ENCODE measurements around the gene GLIS1.

Gene GLIS1

DNA sequence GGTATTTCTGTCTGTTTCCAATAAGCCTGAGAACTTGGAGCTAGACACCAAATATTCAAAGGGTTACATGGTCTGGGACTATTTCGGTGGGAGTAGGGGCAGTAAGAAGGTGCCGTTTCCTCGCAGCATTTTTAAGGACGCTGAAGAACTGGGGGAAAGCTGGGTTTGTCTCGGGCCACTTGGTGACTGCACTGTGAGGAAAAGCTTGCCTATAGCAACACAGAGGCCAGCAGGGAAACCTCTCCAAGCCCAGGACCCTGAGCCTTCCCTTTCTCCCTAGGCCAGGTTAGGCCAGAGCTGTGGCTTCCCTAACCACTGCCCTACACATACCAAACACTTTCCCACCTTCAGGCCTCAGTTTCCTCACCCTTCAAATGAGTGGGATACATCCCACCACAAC lies 3.3 kb downstream of the GLIS1 start:
- FAIRE-seq: no peak

DNA sequence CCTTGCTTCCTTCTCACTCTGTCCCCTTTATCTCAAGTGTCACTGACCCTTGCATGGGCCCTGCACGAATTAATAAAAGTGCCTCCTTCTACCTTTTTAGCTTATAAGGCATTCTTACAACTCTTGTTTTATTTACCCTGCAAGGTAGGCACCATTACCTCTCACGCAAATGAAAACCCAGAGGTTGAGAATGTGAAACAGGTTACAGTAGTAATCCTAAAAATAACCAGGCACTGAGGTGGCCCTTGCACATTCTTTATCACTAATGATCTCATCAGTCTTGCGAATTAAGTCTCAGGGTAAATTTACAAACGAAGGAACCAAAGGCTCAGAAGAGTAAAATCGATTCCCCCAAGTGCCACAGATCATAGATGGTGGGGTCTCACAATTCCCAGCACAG lies 3.7 kb downstream of the GLIS1 start:
- FAIRE-seq: no peak

DNA sequence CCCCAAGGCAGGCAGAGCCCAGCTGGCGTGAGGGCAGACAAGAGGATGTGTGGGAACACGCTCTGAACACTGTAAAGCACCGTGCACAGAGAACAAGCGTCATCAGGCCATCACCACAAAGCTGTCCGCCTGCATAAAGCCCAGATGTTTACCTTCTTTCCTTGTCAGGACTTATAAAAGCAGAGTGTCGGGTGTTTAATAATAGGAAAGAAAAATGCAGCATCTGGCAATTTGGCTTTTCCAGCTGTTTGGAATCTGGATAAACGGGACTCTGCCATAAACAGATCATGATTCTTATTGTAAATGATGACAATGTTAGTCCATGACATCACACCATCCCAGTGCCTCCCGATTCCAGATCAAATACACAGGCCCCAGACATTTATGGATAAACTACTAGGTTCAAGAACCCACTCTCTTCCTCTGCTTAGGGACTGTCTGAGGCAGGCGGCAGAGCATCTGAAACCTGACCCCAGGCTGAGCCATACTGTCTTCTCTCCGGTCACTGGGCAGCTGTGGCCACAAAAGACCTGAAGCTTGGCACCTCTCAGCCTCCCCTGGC lies 4.2 kb downstream of the GLIS1 start:
- no peak for FAIRE-seq

DNA sequence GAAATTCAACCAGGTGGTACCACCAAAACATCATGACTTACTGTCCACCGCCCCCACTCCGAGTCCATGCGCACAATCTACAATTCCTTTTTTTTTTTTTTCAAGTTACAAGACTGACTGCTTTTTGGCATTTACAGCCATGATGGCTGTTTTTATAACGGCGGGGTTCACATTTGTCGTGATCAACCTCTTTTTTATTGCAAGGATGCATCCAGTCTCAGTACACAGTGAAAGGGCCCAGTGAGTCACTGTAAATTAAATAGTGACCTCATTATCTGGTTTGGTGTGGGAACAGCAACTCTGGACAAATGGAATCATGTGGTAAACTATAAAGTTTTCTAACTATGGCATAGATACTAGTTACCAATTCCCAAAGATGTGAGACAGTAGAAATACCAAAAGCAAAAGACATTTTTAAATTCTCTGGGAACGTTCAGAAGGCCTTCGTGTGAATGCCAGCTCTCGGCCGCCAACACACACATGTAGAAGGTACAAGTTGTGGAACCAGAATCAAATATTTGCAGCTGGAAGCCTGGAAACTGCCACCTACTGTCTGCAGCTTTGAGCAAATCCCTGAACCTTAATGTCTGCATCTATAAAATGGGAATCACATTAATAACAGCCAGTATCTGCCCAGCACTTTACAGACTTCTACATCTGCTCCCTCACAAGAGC lies 4.9 kb downstream of the GLIS1 start:
- FAIRE-seq: no peak

DNA sequence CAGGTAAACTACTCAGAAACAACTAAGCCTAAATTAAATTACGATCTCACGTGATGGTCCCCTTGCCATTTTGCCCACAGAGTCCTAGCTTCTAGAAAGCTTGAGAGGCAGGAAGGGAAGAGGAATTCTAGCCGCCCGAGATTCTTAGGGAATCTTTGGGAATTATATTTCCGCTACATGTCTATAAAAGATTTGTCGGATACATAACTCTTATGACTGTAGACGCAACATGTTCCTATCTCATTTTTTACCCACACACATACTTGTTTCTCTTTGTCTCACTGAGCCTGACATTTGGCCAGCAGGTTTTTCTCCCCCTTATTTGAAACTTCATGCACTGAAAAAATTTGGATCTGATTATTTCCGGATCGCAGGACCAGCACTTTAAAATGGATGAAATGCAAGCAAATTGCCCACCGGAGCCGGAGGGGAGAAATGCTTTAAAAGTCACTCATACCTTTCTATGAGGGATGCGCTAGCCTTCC lies 5.5 kb downstream of the GLIS1 start:
- FAIRE-seq: no peak

DNA sequence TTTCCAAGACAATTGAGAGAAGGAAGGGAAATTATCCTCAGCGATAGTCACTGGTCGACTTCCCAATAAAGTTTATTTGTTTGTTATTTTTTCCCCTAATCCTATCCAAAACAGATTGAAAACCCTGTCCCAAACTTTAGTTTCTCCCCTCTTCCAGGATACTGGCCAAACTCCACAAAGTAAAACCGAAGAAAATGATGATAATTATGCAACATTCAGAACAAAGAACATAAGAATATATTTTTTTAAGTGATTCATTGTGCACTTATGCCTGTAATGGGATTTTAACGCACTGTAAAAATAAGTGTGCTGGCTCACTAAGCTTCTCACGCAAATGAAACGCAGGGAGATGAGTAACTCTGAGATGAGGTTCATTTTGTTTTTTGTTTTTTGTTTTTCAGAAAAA lies 6.0 kb downstream of the GLIS1 start:
- FAIRE-seq: no peak

DNA sequence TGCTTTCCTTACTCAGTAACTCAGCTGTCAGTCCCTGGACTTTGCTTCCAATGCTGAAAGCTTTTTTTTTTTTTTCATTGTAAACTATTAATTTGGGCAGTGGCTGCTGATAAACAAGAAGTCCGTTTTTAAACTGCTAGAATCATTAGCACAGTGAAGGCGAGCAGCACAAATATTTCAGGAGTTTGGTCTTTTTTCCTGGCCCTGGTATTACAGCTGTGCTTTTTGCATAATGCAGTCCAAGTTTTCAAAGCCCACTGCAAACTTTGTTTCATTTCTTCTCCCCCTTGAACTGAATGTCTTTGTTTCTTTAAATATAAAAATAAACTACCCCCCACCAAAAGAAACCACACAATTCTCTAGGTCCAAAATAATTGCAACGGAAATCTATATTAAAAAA lies 6.6 kb downstream of the GLIS1 start:
- no peak for FAIRE-seq

DNA sequence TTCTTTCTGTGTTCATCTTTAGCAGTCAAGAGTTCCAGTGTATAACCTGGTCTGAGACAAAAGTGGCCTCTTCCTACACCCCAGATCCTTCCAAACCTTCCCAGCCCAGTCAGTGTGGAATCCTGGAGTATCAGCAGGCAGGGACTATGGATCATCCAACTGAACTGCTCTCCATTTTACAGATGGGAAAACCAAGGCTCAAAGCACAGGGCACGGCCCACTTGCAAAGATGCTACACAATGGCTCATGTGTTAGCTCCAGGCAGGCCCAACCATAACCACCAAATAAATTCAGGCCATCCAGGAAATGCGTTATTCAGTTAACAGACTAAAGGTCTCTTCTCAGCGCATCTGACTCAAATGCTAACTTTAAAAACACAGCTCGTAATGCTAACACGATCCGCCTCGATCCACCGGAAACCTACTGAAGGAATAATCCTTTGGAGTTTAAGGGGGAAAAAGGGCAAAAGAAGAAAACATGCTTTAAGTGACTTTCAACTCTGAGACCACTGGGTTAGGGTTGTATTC lies 7.1 kb downstream of the GLIS1 start:
- no peak for FAIRE-seq

DNA sequence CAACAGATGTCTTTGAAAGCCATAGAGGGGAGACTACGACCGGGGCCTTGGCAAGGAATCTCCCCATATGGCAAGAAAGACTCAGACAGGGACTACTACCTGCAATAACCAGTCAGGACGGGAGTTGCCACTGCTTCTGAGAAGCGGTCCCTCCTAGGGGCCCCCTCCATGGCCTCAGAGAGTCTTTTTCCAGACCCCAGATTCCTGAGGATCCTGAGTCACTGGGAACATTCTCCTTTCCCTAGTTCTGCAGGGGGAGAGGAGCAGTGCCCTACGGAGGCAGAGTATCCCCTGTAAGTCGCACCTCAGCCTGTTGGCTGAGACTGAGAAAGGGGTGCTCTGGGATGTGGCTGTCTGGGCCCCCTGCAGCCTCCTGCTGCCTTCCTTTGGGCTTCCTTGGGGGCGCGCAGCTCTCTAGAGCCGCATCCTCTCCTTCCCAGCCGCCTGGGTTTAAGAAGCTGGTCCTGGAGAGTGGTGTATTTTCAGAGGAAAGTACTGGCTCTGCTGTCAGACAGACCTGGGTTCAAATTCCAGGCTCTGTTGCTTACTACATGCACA lies 7.8 kb downstream of the GLIS1 start:
- no peak for FAIRE-seq

DNA sequence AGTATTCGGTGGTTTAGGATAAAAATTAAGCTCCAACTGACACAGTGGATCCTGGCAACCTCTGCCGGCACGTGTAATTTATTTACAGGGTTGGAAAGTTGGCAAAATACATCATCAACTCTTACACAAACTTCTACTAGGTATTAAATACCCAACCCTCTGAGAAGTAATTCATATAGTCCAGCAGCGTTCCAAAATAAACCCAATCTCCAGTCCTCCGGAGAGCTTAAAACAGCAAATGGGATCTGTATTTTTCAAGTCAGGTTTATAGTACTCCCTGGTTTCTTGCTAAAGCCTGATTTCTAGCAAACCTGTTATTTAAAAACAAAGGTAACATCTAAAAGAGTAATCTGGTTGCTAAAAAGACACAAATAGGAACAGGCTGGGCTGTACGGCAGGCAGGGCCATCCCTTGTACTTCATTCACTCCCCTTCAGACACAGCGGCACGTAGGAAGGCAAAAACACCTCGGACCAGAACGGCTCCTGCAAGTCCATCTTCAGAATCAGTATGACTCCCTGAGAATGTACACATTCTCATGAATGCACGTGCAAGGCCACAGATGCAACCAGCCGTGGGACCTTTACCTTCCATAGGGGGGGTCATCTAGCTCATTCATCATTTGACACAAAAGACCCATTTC lies 8.6 kb downstream of the GLIS1 start:
- no peak for FAIRE-seq

DNA sequence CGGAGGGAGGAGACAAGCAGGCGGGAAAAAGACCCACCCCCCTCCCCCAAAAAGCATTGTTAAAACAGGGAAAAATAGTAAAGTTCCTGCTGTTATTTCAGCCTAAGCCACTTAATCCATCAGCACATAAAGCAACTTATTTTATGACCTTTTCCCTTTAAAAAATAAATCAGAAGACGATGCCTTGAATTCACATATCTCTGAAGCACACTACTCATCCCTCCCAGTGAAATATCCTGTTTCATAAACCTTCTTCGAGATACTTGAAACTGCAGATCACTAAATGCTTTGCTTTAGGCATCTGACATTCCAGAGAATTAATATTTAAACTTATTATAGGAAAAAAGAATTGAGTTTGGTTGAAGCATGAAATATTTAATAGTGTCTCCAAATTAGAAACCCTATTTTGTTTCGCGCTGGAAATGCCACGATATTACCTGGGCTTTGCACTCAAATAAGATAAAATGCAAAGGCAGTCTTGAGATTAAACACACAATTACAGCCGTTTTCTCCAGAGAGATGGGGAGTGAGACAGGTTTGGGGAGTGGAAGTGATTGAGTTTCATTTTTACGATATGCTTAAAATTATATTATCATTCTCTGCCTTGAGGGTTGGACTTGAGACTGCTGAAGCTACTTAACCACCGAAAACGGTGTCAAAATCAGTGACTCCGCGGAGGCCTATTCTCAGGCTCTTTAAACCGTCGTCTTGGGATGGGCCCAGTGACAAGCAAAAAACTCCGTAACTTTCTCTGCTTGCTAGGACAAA lies 9.3 kb downstream of the GLIS1 start:
- no peak for FAIRE-seq

DNA sequence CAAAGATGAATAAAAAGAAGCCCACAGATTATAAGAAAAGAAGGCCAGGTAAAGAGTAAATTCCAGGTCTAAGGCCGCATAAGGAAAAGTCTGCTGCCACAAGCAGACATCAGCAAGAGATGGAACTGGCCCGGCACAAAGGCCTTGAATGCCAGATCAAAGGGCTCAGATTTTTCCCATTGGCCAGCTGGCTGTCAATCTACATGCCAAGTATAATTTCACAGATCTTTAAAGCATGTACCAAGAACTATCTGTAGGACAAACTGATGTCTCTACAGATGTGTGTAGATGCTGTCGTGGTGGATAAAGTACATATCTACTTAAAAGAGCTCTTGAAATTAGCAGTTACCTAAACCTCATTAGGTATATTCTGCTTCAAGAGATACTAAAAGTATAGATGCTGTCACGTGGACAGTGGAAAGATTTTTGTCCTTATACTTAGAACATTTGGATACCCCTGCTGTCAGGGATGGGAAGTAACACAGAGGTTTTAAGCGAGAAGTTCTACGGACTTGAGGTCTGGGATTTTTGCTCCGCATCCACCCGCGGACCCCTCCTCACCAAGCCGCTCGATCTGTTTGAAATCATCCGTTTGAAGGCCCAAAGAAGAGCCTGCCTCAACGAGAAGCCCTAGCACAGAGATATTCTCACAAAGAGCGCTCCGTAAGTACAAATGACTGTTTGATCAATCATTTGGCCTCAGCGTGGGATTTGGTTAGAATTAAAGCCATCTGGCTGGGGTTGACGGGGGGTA lies 10.1 kb downstream of the GLIS1 start:
- FAIRE-seq: no peak

DNA sequence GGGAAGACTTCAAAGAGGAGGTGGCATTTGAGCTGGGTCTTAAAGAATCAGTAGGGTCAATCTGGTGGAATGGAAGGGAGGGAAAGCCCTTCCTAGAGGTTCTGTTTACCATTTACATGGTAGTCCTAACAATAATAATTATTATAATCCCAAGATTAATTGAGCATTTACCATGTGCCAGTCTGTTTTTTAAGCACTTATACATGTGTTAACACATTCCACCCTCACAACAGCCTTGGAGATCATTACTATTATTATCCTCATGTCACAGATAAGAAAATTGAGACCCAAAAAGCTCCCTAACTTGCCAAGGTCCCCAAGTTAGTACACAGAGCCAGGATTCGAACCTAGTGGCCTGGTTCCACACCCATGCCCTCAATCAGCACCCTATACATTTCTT lies 10.8 kb downstream of the GLIS1 start:
- FAIRE-seq: no peak

DNA sequence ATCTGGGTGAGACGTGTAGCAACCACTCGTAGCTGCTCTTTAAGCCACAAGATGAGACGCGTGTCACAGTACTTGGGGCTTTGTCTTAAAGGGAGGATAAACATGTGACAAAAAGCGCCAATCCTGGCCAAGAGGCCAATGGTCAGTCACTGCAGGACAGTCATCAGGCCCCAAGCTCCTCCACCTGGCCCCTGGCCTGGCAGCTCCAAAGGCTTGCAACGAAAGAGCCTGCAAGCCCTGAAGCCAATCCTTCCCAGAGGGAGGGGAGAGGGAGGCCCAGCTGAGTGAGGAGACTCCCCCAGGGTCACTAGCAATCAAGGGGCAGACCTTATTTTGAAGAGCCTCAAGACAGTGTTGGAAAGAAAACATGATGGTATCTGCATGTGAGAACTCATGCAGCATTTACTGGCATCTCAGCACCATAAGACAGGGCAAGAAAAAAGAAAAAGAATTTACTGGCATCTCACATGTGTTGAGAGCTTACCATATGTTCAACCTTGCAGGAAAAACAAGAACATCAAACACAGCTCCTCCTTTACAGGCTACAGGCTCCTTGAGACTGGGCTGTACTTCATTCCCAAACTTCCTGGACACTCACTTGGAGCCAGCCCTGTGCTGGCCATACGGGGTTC lies 11.4 kb downstream of the GLIS1 start:
- no peak for FAIRE-seq

DNA sequence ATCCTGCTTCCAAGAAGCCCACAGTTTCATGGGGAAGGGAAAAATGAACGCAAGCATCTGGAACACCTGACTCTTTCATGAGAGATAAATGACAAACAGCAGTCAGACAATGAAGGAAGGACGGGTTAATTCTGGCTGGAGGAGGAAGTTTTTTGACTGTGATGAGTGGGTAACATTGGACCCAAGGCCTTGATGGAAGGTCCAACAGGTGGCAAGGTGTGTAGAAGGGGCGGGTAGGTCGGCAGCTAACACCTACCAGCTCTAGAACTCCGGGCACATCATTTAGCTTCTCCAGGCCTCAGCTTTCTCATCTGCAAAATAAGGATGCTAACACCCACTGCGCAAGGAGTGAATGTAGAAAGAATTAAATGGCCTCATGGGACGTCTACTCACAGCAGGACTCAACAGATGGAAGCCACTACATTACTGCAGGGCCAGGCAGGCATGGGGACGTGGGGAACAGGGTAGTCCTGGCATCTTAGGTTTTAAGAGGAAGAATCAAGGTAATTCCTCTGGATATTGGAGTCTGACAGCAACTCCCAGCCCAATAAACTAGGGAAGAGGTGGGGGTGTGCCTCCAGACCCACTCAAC lies 12.9 kb downstream of the GLIS1 start:
- FAIRE-seq: no peak

DNA sequence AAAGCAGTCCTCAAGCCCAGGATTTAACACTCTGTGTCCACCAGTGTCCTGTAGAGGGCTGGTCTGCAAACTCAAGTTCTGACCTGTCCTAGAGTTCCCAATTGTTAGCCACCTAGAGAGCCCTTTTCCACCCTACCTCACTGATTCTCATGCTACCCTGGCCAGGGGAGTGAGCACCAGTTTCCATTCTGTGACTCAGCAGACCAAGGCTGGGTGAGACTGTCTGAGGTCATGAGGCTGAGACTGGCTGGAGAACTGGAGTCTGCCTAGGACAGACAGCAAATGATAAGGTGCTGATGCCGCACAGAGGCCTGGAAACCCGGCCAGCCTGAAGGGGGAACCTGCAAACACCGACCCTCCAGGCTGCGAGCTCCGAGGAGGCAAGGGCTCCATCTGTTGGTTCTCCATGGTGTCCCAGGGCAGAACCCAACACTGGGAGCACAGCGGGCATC lies 13.7 kb downstream of the GLIS1 start:
- FAIRE-seq: no peak

DNA sequence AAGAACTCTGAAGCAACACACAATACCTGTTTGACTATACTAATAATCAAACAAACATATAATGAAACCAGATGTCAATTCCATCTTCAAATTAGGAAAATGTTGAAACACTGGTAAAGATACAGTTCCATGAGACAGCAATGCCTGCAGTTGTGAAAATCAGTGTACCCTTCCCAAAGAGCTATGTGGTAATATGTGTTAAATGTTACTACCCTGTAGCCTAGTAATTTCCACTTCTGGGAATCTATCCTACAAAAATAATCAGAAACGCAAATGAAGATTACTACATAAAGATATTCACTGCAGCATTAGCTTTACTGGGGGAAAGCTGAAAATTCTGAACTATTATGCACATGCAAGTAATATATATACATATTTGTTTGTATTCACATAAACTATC lies 16.9 kb downstream of the GLIS1 start:
- FAIRE-seq: no peak

DNA sequence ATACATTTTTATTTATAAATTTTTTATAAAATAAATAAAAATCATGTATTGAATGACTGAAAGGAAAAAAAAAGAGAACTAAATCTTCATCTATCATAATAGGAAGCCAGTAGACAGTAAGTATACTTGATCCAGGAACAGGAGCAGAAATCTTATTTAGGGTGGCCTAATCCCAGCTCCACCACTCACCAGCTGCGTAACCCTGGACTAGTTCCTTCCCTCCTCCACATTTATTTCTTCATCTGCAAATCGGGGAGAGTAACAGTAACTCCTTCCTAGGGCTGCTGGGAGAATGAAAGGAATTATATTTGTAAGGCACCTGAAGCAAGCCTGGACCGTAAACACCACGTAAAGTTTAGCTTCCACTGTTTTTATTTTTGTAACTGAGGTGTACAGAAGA lies 17.9 kb downstream of the GLIS1 start:
- FAIRE-seq: no peak

DNA sequence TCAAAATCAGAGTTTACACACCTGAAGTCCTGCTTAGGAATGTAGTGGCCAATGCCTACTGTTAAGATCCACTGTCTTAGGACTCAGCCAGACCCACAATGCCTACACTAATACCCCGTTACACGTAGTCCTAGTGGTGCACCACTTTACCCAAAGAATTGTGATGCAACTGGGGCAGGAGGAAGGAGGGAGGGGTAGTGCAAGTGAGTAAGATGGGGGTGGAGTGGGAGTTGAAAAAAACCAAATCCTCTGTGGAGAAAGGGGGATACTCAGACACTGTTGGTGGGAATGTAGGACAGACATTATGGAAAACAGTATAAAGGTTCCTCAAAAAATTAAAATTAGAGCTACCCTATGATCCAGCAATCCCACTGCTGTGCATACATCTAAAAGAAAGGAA lies 19.5 kb downstream of the GLIS1 start:
- FAIRE-seq: no peak

DNA sequence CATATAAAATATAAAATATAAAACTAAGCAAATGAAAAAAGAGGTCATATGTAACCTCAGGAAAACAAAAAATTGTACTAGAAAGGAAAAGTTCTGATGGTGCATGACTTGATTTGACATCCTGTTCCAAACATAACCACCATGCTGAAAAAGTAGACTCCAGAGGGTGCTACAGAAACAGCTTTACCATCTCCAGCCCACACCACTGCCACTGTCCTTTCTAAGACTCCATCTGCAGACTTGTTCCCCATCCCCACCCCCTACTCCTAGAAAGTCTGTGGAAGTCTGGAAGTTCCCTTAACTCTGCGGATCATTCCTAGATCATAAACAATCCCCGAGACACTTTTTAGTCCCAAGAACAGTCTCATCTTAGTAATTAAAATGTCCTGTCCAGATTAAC lies 20.5 kb downstream of the GLIS1 start:
- FAIRE-seq: no peak

DNA sequence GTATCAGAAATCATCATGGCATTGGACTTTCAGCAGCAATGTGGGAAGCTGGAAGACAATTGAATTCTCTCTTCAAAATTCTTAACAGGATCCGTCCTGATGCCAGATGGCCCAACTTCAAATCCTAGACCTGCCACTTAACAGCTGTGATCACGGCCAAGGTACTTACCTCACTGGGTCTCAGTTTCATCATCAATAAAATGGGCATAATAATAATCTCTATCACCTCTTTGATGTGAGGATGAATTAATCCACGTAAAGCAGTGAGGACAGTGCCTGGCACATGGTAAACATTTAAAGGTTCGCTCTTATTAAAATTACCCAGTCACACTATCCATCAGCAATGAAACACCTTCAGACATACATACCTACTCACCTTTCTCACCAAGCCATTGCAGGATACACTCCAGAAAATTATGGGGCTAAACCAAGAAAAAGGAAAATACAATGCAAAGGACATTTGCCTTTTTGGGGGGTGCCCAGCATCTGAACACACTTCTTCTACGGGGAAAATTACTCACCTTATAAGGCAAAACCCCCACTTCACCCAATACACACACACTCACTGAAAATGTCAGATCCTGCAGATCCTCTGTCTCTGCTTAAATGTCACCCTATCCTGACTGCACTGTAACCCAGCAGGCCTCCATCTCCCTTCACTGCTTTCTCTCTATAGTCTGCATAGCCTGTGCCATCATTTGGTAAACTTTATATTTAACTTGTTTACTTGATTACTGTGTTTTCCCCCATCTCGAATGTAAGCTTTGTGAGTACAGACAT lies 21.7 kb downstream of the GLIS1 start:
- no peak for FAIRE-seq
